BJ (cell line): ENCODE results near the gene CFAP97D2. TPM values are rescaled to one million over a fixed set of nuclear protein-coding genes. Genes with fewer than 3 reads are reported as not detected.

Experiments
- CTCF ChIA-PET: fragments of 350-600 bp; formaldehyde crosslinking; extraction: SDS; loops from one replicate; lab custom pipeline; 2021; ENCODE audit warnings: antibody characterized with exemption, inconsistent platforms; lab: Yijun Ruan, JAX
- POLR2A ChIA-PET: fragments of 300-600 bp; sonication (Branson Sonifier 250); formaldehyde crosslinking; extraction: SDS; loops from one replicate; lab custom pipeline; 2021; ENCODE audit warnings: antibody characterized with exemption; lab: Charles Lee
- DNase-seq: peaks from one replicate; pipeline ENCODE4 v3.0.0-alpha.2; 2011; ENCODE audit warnings: low read depth
- H3K27me3 ChIP-seq: 2 replicates; pipeline ENCODE4 v1.6.0; 2011; ENCODE audit warnings: low read length; ENCODE audit not compliant: control insufficient read depth, insufficient read depth
- H3K36me3 ChIP-seq: 2 replicates; pipeline ENCODE4 v1.5.1; 2011; ENCODE audit warnings: low read length; ENCODE audit not compliant: control insufficient read depth, insufficient read depth
- H3K4me3 ChIP-seq: 2 replicates; pipeline ENCODE4 v1.5.1; 2011; ENCODE audit warnings: low read depth, mild to moderate bottlenecking, control low read depth, low read length
- CTCF ChIP-seq: IDR thresholded peaks from 2 replicates; pipeline ENCODE4 v1.5.1; 2011; ENCODE audit warnings: low read depth, mild to moderate bottlenecking, control low read depth, inconsistent platforms, low read length, moderate library complexity; ENCODE audit not compliant: insufficient read depth
- polyA plus RNA-seq: library from polyadenylated mRNA; depleted of rRNA; stranded (reverse); fragments of >200 nt; gene quantifications from 2 replicates; pipeline ENCODE4 v1.2.3, GENCODE V29; 2011

Gene CFAP97D2
- polyA plus RNA-seq, 1 experiment: not detected

GRCh38 chr13:114141261-114141996 lies 37.6 kb upstream of the CFAP97D2 start:
- DNase-seq: no peak
- CTCF ChIA-PET: interaction anchor here (0.7 kb wide), 1 partner anchor 23 kb away, joined by 3 read pairs; no protein-coding TSS in a partner anchor
- H3K36me3 ChIP-seq: no peaks in the 10 kb centered on the region
- no peak overlapping the region for H3K4me3 ChIP-seq
- TF ChIP-seq CTCF: no peak
- POLR2A ChIA-PET: no interaction called here
- no peaks in the 10 kb centered on the region; the same call in 1 of the 2 replicates for H3K27me3 ChIP-seq

- Histone ChIP-seq H3K27me3 (no peaks in the 10 kb centered on the region; the same call in 1 of the 2 replicates), H3K36me3 (no peaks in the 10 kb centered on the region), H3K4me3 (no peak overlapping the region)
- no peak for TF ChIP-seq CTCF
- ChIA-PET CTCF (no interaction called here), POLR2A (no interaction called here)
- DNase-seq: no peak
Measured at GRCh38 chr13:114142137-114142550, 36.9 kb upstream of the CFAP97D2 start.

- POLR2A ChIA-PET: no interaction called here
Measured at GRCh38 chr13:114142640-114143490, 36.2 kb upstream of the CFAP97D2 start.

GRCh38 chr13:114143806-114144605 lies 35.1 kb upstream of the CFAP97D2 start:
- ChIA-PET CTCF (no interaction called here), POLR2A (no interaction called here)
- Histone ChIP-seq H3K36me3 (no peaks in the 10 kb centered on the region), H3K27me3 (no peaks in the 10 kb centered on the region; the same call in 1 of the 2 replicates), H3K4me3 (no peak overlapping the region)
- TF ChIP-seq CTCF: no peak
- no peak for DNase-seq

More at GRCh38 chr13:114142640-114143490, 36.2 kb upstream of the CFAP97D2 start:
- Histone ChIP-seq H3K4me3 (no peak overlapping the region), H3K36me3 (no peaks in the 10 kb centered on the region), H3K27me3 (no peaks in the 10 kb centered on the region; the same call in 1 of the 2 replicates)
- no peak for TF ChIP-seq CTCF
- CTCF ChIA-PET: no interaction called here
- DNase-seq: no peak
